Pancreas (tissue), 10 donors: ENCODE data around the gene ETV2. TPM values are rescaled to one million over a fixed set of nuclear protein-coding genes. Genes with fewer than 3 reads are reported as not detected.
A peak's percentile ranks its signal among the peaks of the same experiment; 100 is the strongest.

Experiments used
- ATAC-seq, 4 donors: fragments of 200-7000 bp; cut with Tn5 transposase; one replicate each; pipeline versions ENCODE4 v1.8.0 to v1.9.1; 2020; ENCODE audit warnings: mild to moderate bottlenecking in 4 of 4, moderate library complexity in 4 of 4
- DNase-seq, 6 donors: peaks; one replicate each; pipeline ENCODE4 v3.0.0-alpha.2; 2020
- FAIRE-seq: peaks from 2 replicates; lab custom pipeline; 2012; peaks lifted over from hg19 to GRCh38; lab: Jason Lieb, UNC
- H3K27ac ChIP-seq, 4 donors: fragments of 200-600 bp; sonication (generic); 1 replicate in 3 of 4; 2 replicates in 1 of 4; pipeline versions ENCODE4 v1.5.0 to v1.8.0; 2020
- H3K27me3 ChIP-seq, 4 donors: fragments of 200-600 bp; one replicate each; pipeline ENCODE4 v1.8.0; 2021
- H3K36me3 ChIP-seq, 3 donors: fragments of 200-600 bp; sonication (generic) in 1 of 3; one replicate each; pipeline versions ENCODE4 v1.5.0 to v1.8.0; 2020 to 2021
- H3K4me1 ChIP-seq, 3 donors: fragments of 200-600 bp; one replicate each; pipeline ENCODE4 v1.8.0; 2021
- H3K4me3 ChIP-seq, 4 donors: fragments of 200-600 bp; sonication (generic) in 2 of 4; one replicate each; pipeline versions ENCODE4 v1.5.0 to v1.8.0; 2020 to 2021
- H3K9me3 ChIP-seq, 4 donors: fragments of 200-600 bp; one replicate each; pipeline ENCODE4 v1.8.0; 2021
- WGBS, 2 donors: extraction: QIAGEN DNeasy Blood & Tissue Kit; methylation state at CpG; one replicate each; pipeline ENCODE4 v1.1.7; 2013; 5-methylcytosine and 5-hydroxymethylcytosine counted together
- intact Hi-C, 3 donors: fragments of 100-400 bp; cut with DNase I; formaldehyde crosslinking; loops; one replicate each; pipeline versions ENCODE4 v1.11.1 to v1.14.2; 2022
- polyA plus RNA-seq, 2 donors: library from polyadenylated mRNA; stranded (reverse); fragments of 200-250 nt; gene quantifications; one replicate each; pipeline ENCODE4 v1.2.3, GENCODE V29; 2013
- total RNA-seq, 6 donors: library from RNA; stranded (reverse); fragmentation: NEBNext Ultra II Directional in 4 of 6; extraction: Animal tissue kit (Norgen Biotek cat#: 25700) in 4 of 6; gene quantifications; one replicate each; pipeline versions ENCODE4 v1.2.1 to v1.2.4, GENCODE V29; 2021 to 2023
- TF ChIP-seq, protein P1 (sequence below), 4 donors: fragments of 200-600 bp; sonication (generic) in 3 of 4; IDR thresholded peaks; one replicate each; pipeline versions ENCODE4 v1.5.0 to v1.8.0; 2021; ENCODE audit warnings: antibody characterized with exemption in 4 of 4
- donor health status: healthy with polysubstance abuse.
- donor health status: DM: no; HTN: no; CAD: no; lungs with moderate emphysema.
- donor health status: DM: no; HTN: no; CAD: no.
- donor health status: control.
- donor health status: control.
- donor health status: Bipolar disorder and iron deficiency.
- donor health status: DM: yes; HTN: yes; CAD: no.
- donor health status: DM: no; HTN: no; CAD: no.
- donor health status: DM: no; HTN: no; CAD: no.
- donor health status: DM: yes; HTN: yes; CAD: no.

Gene ETV2
- total and polyA plus RNA-seq, 8 donors = 0.32 to 4.1 (median 1.2) TPM

- ATAC-seq (no peak), DNase-seq (no peak), FAIRE-seq (no peak)
- Histone ChIP-seq H3K4me3 (peak overlapping the region; percentile 89 to 98 (median 94)), H3K27ac (peak overlapping the region; percentile 68 to 89 (median 80)), H3K27me3 (no peaks in the 10 kb centered on the region), H3K9me3 (no peaks in the 10 kb centered on the region), H3K36me3 (peaks cover 0 to 28% (median 9%) of the 10 kb centered on the region in 3 donors), H3K4me1 (peaks cover 5 to 13% (median 7%) of the 10 kb centered on the region in 3 donors)
- TF ChIP-seq, protein P1, sequence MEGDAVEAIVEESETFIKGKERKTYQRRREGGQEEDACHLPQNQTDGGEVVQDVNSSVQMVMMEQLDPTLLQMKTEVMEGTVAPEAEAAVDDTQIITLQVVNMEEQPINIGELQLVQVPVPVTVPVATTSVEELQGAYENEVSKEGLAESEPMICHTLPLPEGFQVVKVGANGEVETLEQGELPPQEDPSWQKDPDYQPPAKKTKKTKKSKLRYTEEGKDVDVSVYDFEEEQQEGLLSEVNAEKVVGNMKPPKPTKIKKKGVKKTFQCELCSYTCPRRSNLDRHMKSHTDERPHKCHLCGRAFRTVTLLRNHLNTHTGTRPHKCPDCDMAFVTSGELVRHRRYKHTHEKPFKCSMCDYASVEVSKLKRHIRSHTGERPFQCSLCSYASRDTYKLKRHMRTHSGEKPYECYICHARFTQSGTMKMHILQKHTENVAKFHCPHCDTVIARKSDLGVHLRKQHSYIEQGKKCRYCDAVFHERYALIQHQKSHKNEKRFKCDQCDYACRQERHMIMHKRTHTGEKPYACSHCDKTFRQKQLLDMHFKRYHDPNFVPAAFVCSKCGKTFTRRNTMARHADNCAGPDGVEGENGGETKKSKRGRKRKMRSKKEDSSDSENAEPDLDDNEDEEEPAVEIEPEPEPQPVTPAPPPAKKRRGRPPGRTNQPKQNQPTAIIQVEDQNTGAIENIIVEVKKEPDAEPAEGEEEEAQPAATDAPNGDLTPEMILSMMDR (IDR thresholded peaks at IDR 0.05) = no peak
- 5% methylated on average over 9 of the region's 9 CpGs for WGBS, 2 donors
- intact Hi-C loops = no loop called here
These were observed 13.3 kb upstream of the ETV2 start for GRCh38 chr19:35628264-35628564.

DNA sequence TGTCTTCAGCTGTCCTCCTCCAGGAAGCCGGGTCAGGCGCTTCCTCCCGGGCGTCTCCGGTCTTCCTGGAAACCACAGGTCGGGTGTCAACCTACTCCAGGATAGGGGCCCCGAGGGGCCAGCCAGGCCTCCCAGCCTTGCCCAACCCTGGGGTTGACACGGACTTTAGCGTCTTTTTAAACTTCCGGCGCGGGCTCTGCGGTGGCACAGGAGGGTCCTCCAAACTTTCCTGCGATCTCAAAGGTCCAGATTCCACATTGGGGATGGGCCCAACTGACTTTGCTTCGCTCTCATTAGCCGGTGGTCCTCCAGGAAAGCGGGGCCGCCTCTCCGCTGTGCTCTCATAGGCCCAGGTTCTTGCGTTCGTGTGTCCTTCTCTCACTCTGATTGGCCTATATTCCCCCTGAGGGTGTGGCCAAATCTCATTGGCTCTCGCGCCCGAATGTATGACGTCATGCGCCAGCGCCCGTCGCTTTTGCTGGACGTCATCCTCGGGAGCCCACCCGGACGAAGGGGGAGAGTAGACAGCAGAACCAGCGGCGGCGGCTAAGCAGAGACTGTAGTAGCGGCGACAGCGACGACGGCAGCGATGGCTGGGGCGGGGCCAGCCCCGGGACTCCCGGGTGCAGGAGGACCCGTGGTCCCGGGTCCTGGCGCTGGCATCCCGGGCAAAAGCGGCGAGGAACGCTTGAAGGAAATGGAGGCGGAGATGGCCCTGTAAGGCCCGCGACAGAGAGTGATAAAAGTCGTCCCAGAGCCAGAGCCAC is 12.8 kb upstream of the ETV2 start, which contains the start of gene RBM42:
TSS of gene RBM42 (plus strand) at position 472 of the 767 bp plus-strand sequence. CDS start at position 590, 118 bp downstream.
- H3K9me3 ChIP-seq = no peaks in the 10 kb centered on the region
- intact Hi-C loops = no loop called here
- H3K4me3 ChIP-seq = peak within 1 kb of the TSS; percentile 89 to 98 (median 94)
- no peaks in the 10 kb centered on the region for H3K27me3 ChIP-seq
- peak within 1 kb of the TSS; percentile 68 to 89 (median 80) for H3K27ac ChIP-seq
- FAIRE-seq (peak; percentile 98), ATAC-seq (peak; percentile 99 to 100 (median 99)), DNase-seq (peak; percentile 94 to 97 (median 96))
- TF ChIP-seq, protein P1 (IDR thresholded peaks at IDR 0.05) = no peak
- WGBS, 2 donors = 0% methylated on average over 56 of the region's 56 CpGs
- peaks cover 5 to 13% (median 7%) of the 10 kb centered on the region in 3 donors for H3K4me1 ChIP-seq
- H3K36me3 ChIP-seq = peaks cover 0 to 33% (median 9%) of the 10 kb centered on the region in 3 donors

GRCh38 chr19:35629332-35629633 is 12.3 kb upstream of the ETV2 start:
- peak overlapping the region; percentile 68 to 89 (median 80) for H3K27ac ChIP-seq
- TF ChIP-seq, protein P1 (IDR thresholded peaks at IDR 0.05) = no peak
- peaks cover 5 to 13% (median 7%) of the 10 kb centered on the region in 3 donors for H3K4me1 ChIP-seq
- ATAC-seq (peak in 1 of 4 donors; percentile 1), FAIRE-seq (no peak), DNase-seq (no peak)
- peaks cover 0 to 39% (median 14%) of the 10 kb centered on the region in 3 donors for H3K36me3 ChIP-seq
- no peaks in the 10 kb centered on the region for H3K27me3 ChIP-seq
- peak overlapping the region; percentile 89 to 98 (median 94) for H3K4me3 ChIP-seq
- intact Hi-C loops = no loop called here
- WGBS, 2 donors = 3% methylated on average over 12 to 15 of the region's 15 CpGs
- no peaks in the 10 kb centered on the region for H3K9me3 ChIP-seq

DNA sequence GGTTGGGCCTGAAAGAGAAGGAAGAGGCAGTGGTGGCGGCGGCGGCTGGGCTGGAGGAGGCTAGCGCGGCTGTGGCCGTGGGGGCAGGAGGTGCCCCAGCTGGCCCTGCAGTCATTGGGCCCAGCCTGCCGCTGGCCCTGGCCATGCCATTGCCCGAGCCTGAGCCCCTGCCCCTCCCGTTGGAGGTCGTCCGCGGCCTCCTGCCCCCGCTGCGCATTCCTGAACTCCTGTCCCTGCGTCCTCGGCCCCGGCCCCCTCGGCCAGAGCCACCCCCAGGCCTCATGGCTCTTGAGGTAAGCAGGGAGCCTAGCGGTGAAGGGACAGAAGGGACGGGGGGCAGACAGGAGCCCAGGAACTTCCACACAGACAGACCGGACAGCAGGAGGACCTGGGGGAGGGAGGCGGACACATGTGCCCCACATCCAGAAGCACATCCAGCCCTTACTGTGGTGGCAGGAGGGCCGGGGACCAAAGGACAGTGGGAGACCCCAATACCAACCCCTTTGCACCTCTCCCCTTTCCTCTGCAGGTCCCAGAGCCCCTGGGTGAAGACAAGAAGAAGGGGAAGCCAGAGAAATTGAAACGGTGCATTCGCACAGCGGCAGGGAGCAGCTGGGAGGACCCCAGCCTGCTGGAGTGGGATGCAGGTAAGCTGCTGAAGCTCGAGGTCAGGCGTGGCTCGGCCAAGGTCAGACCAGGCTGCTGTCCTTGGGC is 7.7 kb upstream of the ETV2 start:
- no peak for FAIRE-seq
- no peak for ATAC-seq
- Histone ChIP-seq H3K27ac (no peak overlapping the region), H3K4me1 (peaks cover 5 to 13% (median 7%) of the 10 kb centered on the region in 3 donors), H3K27me3 (no peaks in the 10 kb centered on the region), H3K4me3 (no peak overlapping the region), H3K36me3 (peaks cover 0 to 72% (median 26%) of the 10 kb centered on the region in 3 donors), H3K9me3 (no peaks in the 10 kb centered on the region)
- no peak for DNase-seq
- 88 to 89% methylated on average over 29 of the region's 29 CpGs for WGBS, 2 donors
- TF ChIP-seq, protein P1 (IDR thresholded peaks at IDR 0.05) = no peak
- intact Hi-C loops = no loop called here
